ENCODE results near the gene HNRNPA2B1. TPM values are rescaled to one million over a fixed set of nuclear protein-coding genes. Genes with fewer than 3 reads are reported as not detected.

Gene HNRNPA2B1
- total RNA-seq, 2 experiments from 2014 or later = 258 to 1,090 TPM

GRCh38 chr7:26202019-26202990, 1.8 kb upstream of the HNRNPA2B1 start:
- POLR2A ChIA-PET = interaction anchor here (0.6 to 2.2 kb wide), 10 partner anchors 8 to 237 kb away, joined by 3 to 9 read pairs (median 4); partner anchors contain the start of genes NFE2L3 and SNX10
- H3K4me3 ChIP-seq (ENCODE audit: low read depth, low read length, poor library complexity, severe bottlenecking) = peak overlapping the region; percentile 99
- BruUV-seq (replicated peaks) = no TSS peak
- peaks cover 38% of the 10 kb centered on the region for H3K4me1 ChIP-seq (ENCODE audit: insufficient read depth, low read length, poor library complexity, severe bottlenecking)
- no peaks in the 10 kb centered on the region for H3K9me3 ChIP-seq (ENCODE audit: low read length)
- CTCF ChIA-PET (ENCODE audit: unreplicated experiment) = no interaction called here
- H3K36me3 ChIP-seq (ENCODE audit: insufficient read depth, low read length) = peaks cover 87% of the 10 kb centered on the region
- peak overlapping the region; percentile 100 for H3K27ac ChIP-seq (ENCODE audit: low read depth, low read length, poor library complexity, severe bottlenecking)
- peaks cover 72% of the 10 kb centered on the region for H4K20me1 ChIP-seq (ENCODE audit: insufficient read depth, low read length)
- no peak overlapping the region for H2AFZ ChIP-seq (ENCODE audit: low read length)
- H3K4me2 ChIP-seq (ENCODE audit: low read length) = peak overlapping the region; percentile 83
- DNase-seq (ENCODE audit: low spot score) = peak; percentile 62
- no peaks in the 10 kb centered on the region for H3K9me2 ChIP-seq (ENCODE audit: insufficient read depth, low read length)
- H3K79me2 ChIP-seq (ENCODE audit: insufficient read depth, low read depth, low read length) = peaks cover 90% of the 10 kb centered on the region
- TF ChIP-seq EZH2phosphoT487 (IDR thresholded peaks at IDR 0.05; ENCODE audit: borderline replicate concordance, low read depth, low read length) (no peak), CTCF (conservative IDR thresholded peaks at IDR 0.05; ENCODE audit: low read length) (no peak)
- intact Hi-C loops (cut with micrococcal nuclease; ENCODE audit: unreplicated experiment) = loop anchor here (5.0 kb wide), 2 partner anchors 165 to 235 kb away; no protein-coding TSS in a partner anchor

- Histone ChIP-seq H2AFZ (ENCODE audit: low read length) (peak within 1 kb of the TSS; percentile 68; the same call in 1 of the 2 replicates), H3K4me2 (ENCODE audit: low read length) (peak within 1 kb of the TSS; percentile 93), H3K79me2 (ENCODE audit: insufficient read depth, low read depth, low read length) (peaks cover 90% of the 10 kb centered on the region), H3K9me3 (ENCODE audit: low read length) (no peaks in the 10 kb centered on the region), H4K20me1 (ENCODE audit: insufficient read depth, low read length) (peaks cover 74% of the 10 kb centered on the region), H3K4me3 (ENCODE audit: low read depth, low read length, poor library complexity, severe bottlenecking) (peak within 1 kb of the TSS; percentile 99), H3K9me2 (ENCODE audit: insufficient read depth, low read length) (no peaks in the 10 kb centered on the region), H3K27ac (ENCODE audit: low read depth, low read length, poor library complexity, severe bottlenecking) (peak within 1 kb of the TSS; percentile 100), H3K4me1 (ENCODE audit: insufficient read depth, low read length, poor library complexity, severe bottlenecking) (peaks cover 42% of the 10 kb centered on the region), H3K36me3 (ENCODE audit: insufficient read depth, low read length) (peaks cover 87% of the 10 kb centered on the region)
- CTCF ChIA-PET (ENCODE audit: unreplicated experiment) = interaction anchor here (0.5 to 1.0 kb wide), 2 partner anchors 9 to 764 kb away, joined by 3 read pairs; no protein-coding TSS in a partner anchor
- TF ChIP-seq CTCF (conservative IDR thresholded peaks at IDR 0.05; ENCODE audit: low read length) (no peak), EZH2phosphoT487 (IDR thresholded peaks at IDR 0.05; ENCODE audit: borderline replicate concordance, low read depth, low read length) (no peak)
- POLR2A ChIA-PET = interaction anchor here (0.6 to 2.2 kb wide), 8 partner anchors 9 to 244 kb away, joined by 3 to 9 read pairs (median 4); partner anchors contain the start of gene NFE2L3
- intact Hi-C loops (cut with micrococcal nuclease; ENCODE audit: unreplicated experiment) = loop anchor here (1.0 to 5.0 kb wide), 5 partner anchors 91 to 234 kb away; no protein-coding TSS in a partner anchor
- no TSS peak for BruUV-seq (replicated peaks)
- DNase-seq (ENCODE audit: low spot score) = peak; percentile 95
These were observed 887 bp upstream of the HNRNPA2B1 start, which contains the start of gene CBX3 for GRCh38 chr7:26201247-26202018. Gene CBX3 (plus strand): TSS chr7:26201745. CDS start chr7:26202999, 1,254 bp downstream.

All from OCI-LY7 (cell line).